IMR-90 (cell line): ENCODE measurements around the gene METRNL.
"Not testable (repeated sequence)": the region's sequence is repeated elsewhere in the genome, so short reads cannot be mapped to it uniquely, and the experiment has no call there.

Experiments
- CHD1 ChIP-seq: IDR thresholded peaks from 2 replicates; pipeline ENCODE4 v1.6.1; 2012; ENCODE audit warnings: low read depth, low read length, improper control_type of control experiment
- CTCF ChIP-seq: conservative IDR thresholded peaks from 2 replicates; pipeline ENCODE4 v1.5.1; 2012; ENCODE audit warnings: mild to moderate bottlenecking, low read depth, low read length, improper control_type of control experiment
- ELK1 ChIP-seq: fragments of 150-350 bp; IDR thresholded peaks from 2 replicates; pipeline ENCODE4 v1.6.1; 2016; ENCODE audit warnings: low read depth, mild to moderate bottlenecking, low read length, moderate library complexity, borderline replicate concordance
- NFE2L2 ChIP-seq: fragments of 150-350 bp; IDR thresholded peaks from 2 replicates; pipeline ENCODE4 v1.6.1; 2016; ENCODE audit warnings: low read depth, mild to moderate bottlenecking, low read length

DNA sequence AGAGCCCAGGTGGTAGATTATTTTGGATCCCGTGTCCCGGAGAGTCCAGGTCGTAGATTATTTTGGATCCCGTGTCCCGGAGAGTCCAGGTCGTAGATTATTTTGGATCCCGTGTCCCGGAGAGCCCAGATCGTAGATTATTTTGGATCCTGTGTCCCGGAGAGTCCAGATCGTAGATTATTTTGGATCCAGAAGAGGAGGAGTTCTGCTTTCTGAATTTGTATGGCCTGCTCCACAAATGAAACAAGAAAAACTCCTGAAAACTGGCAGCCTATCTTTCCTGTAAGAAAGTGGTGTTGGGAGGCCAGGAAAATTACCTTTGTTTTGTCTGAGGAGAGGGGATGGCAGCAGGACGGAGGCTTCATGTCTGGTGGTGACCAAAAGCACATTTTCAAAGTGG lies 42.1 kb downstream of the METRNL start:
- not testable (repeated sequence) for TF ChIP-seq ELK1, CTCF, NFE2L2, CHD1
